Neural crest cell (in vitro differentiated cells): ENCODE measurements around the gene DVL1. TPM values are rescaled to one million over a fixed set of nuclear protein-coding genes. Genes with fewer than 3 reads are reported as not detected.

Source experiments
- DNase-seq: peaks from one replicate; pipeline ENCODE4 v3.0.0; 2021; ENCODE audit warnings: low read depth, mixed read lengths, low spot score
- H3K27ac Mint-ChIP-seq: one replicate; pipeline ENCODE4 v1.8.0; 2021; ENCODE audit warnings: mild to moderate bottlenecking, mixed read lengths; ENCODE audit not compliant: unreplicated experiment
- H3K27me3 Mint-ChIP-seq: 2 replicates; pipeline ENCODE4 v1.8.0; 2021; ENCODE audit warnings: low read depth, mild to moderate bottlenecking, mixed read lengths
- H3K36me3 Mint-ChIP-seq: 2 replicates; pipeline ENCODE4 v1.8.0; 2021; ENCODE audit warnings: low read depth, mild to moderate bottlenecking, mixed read lengths
- H3K4me1 Mint-ChIP-seq: 2 replicates; pipeline ENCODE4 v1.8.0; 2021; ENCODE audit warnings: mixed read lengths
- H3K4me3 Mint-ChIP-seq: one replicate; pipeline ENCODE4 v1.8.0; 2021; ENCODE audit warnings: mild to moderate bottlenecking, mixed read lengths
- H3K9me3 Mint-ChIP-seq: 2 replicates; pipeline ENCODE4 v1.8.0; 2021; ENCODE audit warnings: mixed read lengths
- total RNA-seq: library from RNA; stranded (reverse); gene quantifications from 2 replicates; pipeline ENCODE4 v1.2.1, GENCODE V29; 2021
- TF ChIP-seq, protein P1 (sequence below): fragments of 200-600 bp; sonication (generic); conservative IDR thresholded peaks from 2 replicates; pipeline ENCODE4 v1.5.0; 2021; ENCODE audit warnings: antibody characterized with exemption, mild to moderate bottlenecking

The DVL1 gene
- total RNA-seq, 1 donor from 2014 or later, result 63.4 TPM

DNA sequence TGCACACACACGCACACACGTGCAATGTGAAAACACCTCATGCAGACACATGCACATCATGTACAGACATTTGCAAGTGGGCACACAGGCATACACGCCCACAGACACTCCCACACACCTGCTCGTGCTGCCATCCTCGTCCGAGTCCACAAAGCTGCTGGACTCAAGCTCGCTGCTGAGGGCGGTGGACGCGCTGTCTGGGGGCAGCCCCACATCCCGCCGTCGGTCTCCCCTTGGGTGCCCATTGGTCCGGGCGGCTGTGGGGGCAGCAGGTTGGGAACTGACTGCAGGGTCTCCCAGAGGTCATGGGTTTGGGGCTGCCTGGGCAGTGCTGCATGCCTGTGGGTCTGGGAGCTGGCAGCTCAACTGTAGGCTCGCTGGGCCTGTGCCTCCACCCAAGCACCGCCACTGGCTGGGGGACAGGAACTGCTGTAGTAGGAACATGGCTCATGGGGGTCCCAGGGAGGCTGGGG is 7.6 kb downstream of the DVL1 start:
- Mint-ChIP-seq H3K27ac (peak overlapping the region; percentile 43), H3K4me1 (peaks cover under 1% of the 10 kb centered on the region), H3K27me3 (no peaks in the 10 kb centered on the region), H3K4me3 (no peak overlapping the region), H3K36me3 (peaks cover 10% of the 10 kb centered on the region), H3K9me3 (no peaks in the 10 kb centered on the region)
- TF ChIP-seq, protein P1, sequence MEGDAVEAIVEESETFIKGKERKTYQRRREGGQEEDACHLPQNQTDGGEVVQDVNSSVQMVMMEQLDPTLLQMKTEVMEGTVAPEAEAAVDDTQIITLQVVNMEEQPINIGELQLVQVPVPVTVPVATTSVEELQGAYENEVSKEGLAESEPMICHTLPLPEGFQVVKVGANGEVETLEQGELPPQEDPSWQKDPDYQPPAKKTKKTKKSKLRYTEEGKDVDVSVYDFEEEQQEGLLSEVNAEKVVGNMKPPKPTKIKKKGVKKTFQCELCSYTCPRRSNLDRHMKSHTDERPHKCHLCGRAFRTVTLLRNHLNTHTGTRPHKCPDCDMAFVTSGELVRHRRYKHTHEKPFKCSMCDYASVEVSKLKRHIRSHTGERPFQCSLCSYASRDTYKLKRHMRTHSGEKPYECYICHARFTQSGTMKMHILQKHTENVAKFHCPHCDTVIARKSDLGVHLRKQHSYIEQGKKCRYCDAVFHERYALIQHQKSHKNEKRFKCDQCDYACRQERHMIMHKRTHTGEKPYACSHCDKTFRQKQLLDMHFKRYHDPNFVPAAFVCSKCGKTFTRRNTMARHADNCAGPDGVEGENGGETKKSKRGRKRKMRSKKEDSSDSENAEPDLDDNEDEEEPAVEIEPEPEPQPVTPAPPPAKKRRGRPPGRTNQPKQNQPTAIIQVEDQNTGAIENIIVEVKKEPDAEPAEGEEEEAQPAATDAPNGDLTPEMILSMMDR, result no peak
- no peak for DNase-seq

DNA sequence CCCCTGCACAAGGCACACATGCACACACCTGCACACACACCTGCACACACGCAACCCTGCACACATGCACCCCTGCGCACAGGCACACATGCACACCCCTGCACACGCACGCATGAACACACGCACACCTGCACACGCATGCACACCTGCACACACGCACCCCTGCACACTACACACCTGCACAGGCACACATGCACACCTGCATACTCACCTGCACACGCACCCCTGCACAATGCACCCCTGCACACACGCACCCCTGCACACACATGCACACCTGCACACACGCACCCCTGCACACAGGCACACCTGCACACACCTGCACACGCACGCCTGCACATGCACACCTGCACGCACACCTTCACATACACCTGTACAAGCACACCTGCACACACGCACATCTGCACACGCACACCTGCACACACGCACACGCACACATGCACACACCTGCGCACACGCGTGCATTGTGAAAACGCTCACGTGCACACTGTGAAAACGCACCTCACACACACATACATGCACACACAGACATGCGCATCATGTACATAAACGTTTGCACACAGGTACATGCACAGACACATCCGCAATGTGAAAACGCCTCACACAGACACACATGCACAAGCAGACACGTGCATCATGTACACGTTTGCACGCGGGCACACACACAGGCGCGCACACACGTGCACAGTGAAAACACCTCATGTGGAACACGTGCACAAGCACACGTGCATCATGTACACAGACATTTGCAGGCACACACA is 8.2 kb downstream of the DVL1 start:
- Mint-ChIP-seq H3K4me3 (peak overlapping the region; percentile 44), H3K27ac (peak overlapping the region; percentile 43), H3K4me1 (no peaks in the 10 kb centered on the region), H3K9me3 (no peaks in the 10 kb centered on the region), H3K36me3 (peaks cover 10% of the 10 kb centered on the region), H3K27me3 (no peaks in the 10 kb centered on the region)
- TF ChIP-seq, protein P1, result no peak
- DNase-seq, result no peak

- H3K9me3 Mint-ChIP-seq, result no peaks in the 10 kb centered on the region
- TF ChIP-seq, protein P1, result no peak
- no peak for DNase-seq
- no peak overlapping the region for H3K27ac Mint-ChIP-seq
- no peaks in the 10 kb centered on the region for H3K4me1 Mint-ChIP-seq
- H3K4me3 Mint-ChIP-seq, result peak overlapping the region; percentile 44
- no peaks in the 10 kb centered on the region for H3K27me3 Mint-ChIP-seq
- peaks cover 10% of the 10 kb centered on the region for H3K36me3 Mint-ChIP-seq
These were observed 9.0 kb downstream of the DVL1 start for GRCh38 chr1:1340185-1340584.

GRCh38 chr1:1338278-1338677 is 10.9 kb downstream of the DVL1 start:
- H3K9me3 Mint-ChIP-seq, result no peaks in the 10 kb centered on the region
- peaks cover 10% of the 10 kb centered on the region for H3K36me3 Mint-ChIP-seq
- TF ChIP-seq, protein P1, result no peak
- no peak overlapping the region for H3K4me3 Mint-ChIP-seq
- no peaks in the 10 kb centered on the region for H3K4me1 Mint-ChIP-seq
- no peak overlapping the region for H3K27ac Mint-ChIP-seq
- H3K27me3 Mint-ChIP-seq, result no peaks in the 10 kb centered on the region
- no peak for DNase-seq

- no peak overlapping the region for H3K27ac Mint-ChIP-seq
- peaks cover 10% of the 10 kb centered on the region for H3K36me3 Mint-ChIP-seq
- H3K4me3 Mint-ChIP-seq, result no peak overlapping the region
- TF ChIP-seq, protein P1, result no peak
- H3K9me3 Mint-ChIP-seq, result no peaks in the 10 kb centered on the region
- no peak for DNase-seq
- no peaks in the 10 kb centered on the region for H3K4me1 Mint-ChIP-seq
- no peaks in the 10 kb centered on the region for H3K27me3 Mint-ChIP-seq
These were observed 11.4 kb downstream of the DVL1 start for GRCh38 chr1:1337793-1338147.
